Activated T-cell treated with anti-CD3 and anti-CD28 coated beads for 4 hours (primary cell): ENCODE measurements around the gene TNNC2.
"Not testable (repeated sequence)": the region's sequence is repeated elsewhere in the genome, so short reads cannot be mapped to it uniquely, and the experiment has no call there.

Experiments
- DNase-seq: peaks from one replicate; pipeline ENCODE4 v3.0.0-alpha.2; 2020

The TNNC2 gene

DNA sequence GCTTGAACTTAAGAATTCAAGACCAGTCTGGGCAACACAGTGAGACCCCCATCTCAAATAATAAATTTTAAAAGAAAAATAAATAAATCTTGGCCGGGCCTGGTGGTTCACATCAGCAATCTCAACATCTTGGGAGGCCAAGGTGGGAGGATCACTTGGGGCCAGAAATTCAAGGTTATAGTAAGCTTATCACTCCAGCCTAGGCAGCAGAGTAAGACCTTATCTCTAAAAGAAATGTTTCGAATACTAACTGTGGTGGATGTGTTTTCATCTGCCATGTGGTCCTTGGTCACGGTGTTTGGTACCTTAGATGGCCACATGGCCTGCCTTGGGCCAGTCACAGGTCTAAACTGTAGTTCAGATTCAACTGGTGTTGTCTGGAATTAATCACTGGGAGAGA lies 8.9 kb downstream of the TNNC2 start:
- no peak for DNase-seq

DNA sequence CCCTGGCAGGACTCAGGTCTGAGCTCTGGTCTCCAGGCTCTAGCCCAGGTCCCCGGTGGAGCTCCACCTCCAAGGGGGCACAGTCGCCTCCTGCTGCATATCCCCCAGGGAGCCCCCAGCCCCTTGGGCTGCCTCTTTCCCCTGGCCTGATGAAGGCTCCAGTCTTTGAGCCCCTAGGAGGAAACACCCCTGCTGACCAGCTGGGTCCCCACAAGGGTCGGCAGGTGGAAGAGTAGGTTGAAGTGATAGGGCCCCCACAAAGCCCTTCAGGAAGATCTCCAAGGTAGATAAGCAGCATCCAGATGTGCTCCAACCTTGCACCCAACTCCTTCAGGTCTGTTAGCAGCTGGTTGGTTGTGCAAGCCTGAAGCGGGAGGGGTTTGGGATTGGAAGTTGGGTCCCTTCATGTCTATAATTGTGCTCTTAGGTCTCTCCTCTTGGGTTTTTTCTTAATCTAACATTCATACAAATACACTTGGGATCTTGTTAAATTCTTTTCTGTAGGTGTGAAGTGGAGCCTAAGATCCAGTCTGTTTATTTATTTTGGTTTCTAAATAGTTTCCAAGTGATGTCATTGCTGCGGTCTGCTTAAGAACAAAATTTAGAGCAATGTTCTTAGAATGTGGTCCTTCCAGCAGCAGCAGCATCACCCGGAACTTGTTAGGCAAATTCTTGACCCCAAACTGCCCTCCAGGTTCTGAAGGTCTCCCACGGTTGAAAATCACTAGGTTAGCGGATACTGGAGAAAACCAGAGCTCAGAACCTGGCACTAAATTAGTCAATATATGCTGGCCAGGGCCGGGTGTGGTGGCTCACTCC lies 9.5 kb downstream of the TNNC2 start:
- DNase-seq, result no peak

DNA sequence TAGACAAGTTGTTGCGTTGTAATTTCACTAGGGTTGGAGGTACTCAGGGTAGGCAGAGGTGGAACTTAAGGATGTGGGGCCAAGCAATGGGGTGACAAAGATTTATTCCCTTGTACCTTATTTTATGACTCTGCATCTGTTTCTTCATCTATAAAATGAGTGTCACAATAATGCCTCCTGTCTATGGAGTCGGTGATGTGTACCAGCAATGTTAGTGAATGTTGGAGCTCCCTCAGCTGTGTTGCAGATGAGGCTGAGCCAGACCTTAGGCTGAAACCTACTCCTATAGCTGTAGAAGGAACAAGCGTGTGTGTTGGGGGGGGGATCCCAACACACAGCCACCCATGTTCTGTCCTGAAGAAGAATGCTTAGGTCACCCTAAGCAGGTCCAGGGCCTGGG lies 10.2 kb downstream of the TNNC2 start:
- no peak for DNase-seq

- no peak for DNase-seq
Measured at GRCh38 chr20:45814314-45814713, 12.8 kb downstream of the TNNC2 start.

DNA sequence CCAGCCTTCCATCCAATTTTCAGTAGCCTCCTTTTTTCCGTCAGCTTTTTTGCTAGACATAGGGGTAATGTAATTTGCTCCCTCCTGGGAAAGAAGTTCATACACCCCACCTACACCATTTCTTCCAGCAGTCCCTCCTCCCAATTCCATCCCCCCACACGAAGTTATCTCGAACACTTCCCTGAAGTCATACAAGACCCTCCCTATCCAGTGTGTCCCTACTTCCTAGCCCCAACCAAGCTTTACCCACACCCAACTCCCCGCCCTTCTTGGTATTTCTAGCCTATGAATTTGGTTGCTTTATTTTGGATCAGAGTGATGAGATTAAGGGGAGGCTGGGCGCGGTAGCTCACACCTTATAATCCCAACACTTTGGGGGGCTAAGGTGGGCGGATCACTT lies 13.6 kb downstream of the TNNC2 start:
- DNase-seq, result no peak

- DNase-seq, result no peak
Measured at GRCh38 chr20:45813006-45813340, 14.1 kb downstream of the TNNC2 start.

GRCh38 chr20:45812157-45813005 lies 14.7 kb downstream of the TNNC2 start, which contains the start of gene UBE2C:
UBE2C (plus strand) TSS chr20:45812644; CDS start chr20:45812696, 52 bp downstream.
- peak; percentile 85 for DNase-seq

- no peak for DNase-seq
Measured at GRCh38 chr20:45810191-45810970, 16.7 kb downstream of the TNNC2 start.

GRCh38 chr20:45801851-45802250 lies 25.3 kb downstream of the TNNC2 start:
- no peak for DNase-seq

DNA sequence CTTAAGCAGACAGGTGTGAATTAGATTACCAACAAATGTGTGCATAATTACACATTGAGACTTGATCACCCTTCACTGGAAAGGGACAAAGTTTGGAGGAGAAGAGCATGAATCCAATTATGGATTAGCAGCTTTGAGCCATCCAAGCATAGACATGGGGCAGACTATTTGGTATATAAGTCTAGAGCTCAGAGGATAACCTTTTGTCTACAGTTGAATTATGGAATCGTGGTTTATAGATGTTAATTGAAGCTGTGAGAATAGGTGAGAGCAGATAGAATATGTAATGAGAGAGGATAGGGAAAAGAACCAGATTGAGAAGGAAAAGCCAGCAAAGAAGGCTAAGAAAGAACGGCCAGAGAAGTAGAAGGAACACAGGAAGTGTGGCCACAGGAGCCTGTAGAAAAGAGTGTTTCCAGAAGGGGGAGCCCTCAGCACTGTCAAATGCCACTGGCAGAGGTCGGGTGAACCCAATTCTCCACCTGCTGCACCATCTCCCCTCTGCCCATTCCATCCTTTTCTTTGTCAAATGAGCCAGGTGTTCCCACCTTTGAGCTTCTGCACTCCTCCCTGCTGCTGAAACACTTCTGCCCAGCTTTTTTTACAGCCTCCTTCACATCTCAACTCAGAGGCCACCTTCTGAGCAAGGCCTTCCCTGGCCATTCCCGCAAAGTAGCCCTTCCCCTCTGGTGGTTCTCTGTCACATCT lies 28.0 kb downstream of the TNNC2 start:
- peak; percentile 58 for DNase-seq

GRCh38 chr20:45797955-45798354 lies 29.2 kb downstream of the TNNC2 start:
- not testable (repeated sequence) for DNase-seq

- DNase-seq, result not testable (repeated sequence)
Measured at GRCh38 chr20:45797510-45797909, 29.6 kb downstream of the TNNC2 start.

GRCh38 chr20:45796337-45797065 lies 30.6 kb downstream of the TNNC2 start:
- no peak for DNase-seq

DNA sequence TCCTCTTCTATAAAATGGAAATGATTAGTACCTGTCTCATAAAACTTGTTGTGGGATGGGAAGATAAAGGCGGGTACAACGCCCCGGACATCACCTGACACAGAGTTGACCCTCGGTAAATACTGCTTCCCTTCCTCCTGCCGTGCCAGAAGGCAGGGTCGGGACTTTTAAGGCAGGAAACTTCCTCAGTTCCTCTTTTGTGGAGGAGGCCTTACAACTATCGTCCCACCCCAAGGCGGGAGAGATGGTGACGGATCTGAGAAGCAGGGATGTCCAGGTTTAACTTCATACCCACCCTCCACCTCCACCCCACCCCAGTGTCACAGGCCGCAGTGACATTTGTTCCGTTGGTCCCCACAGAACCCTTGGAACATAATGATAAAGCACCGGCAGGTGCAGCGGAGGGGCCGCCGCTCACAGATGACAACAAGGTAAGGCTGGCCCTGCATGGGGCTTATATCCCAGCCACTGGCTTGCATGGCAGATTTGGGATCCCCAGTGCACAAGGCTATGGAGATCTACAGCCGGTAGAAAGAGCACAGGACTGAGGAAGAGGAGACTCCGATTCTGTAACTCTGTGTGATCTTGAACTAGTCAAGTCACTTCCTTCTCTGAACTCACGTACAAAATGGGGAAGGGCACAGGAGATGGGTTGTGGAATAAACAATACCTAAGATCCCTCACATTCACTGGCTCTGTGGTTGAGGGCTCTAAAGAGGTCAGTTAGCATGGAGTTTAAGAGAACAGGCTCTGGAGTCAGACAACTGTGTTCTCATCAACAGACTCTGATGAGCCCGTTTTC lies 34.6 kb downstream of the TNNC2 start:
- no peak for DNase-seq

DNA sequence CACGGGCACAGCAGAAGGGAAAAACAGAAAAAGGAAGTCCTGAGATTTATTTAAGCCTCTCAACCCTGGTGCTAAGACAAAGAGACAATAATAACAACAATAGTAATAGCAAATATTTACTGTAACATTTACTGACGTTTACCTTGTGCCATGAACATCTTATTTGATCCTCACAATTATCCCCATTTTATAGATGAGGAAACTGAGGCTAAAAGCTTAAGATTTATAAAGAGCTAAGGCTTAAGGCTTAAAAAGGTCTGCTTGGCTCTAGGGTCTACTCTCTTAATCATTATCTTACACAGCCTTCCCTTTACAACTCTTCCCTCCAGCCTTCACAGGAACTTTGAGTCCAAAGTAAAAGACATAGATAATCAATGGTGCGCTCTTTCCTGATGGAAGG lies 38.8 kb downstream of the TNNC2 start:
- DNase-seq, result no peak

- no peak for DNase-seq
Measured at GRCh38 chr20:45783656-45784294, 43.3 kb downstream of the TNNC2 start.

- no peak for DNase-seq
Measured at GRCh38 chr20:45782890-45783289, 44.2 kb downstream of the TNNC2 start.

- DNase-seq, result no peak
Measured at GRCh38 chr20:45781391-45781931, 45.7 kb downstream of the TNNC2 start.

- DNase-seq, result no peak
Measured at GRCh38 chr20:45780159-45780558, 47.0 kb downstream of the TNNC2 start.
